ENCODE measurements around the gene WDR5.

GRCh38 chr9:134112561-134112960 lies 23.3 kb upstream of the WDR5 start:
- TF ChIP-seq TAF1 (IDR thresholded peaks at IDR 0.05; ENCODE audit: borderline replicate concordance, insufficient read depth, low read length) (no peak), SIN3A (IDR thresholded peaks at IDR 0.05; ENCODE audit: borderline replicate concordance, insufficient read depth, low read length) (no peak), POLR2AphosphoS5 (IDR thresholded peaks at IDR 0.05; ENCODE audit: low read depth, low read length) (no peak)

Data from PFSK-1 (cell line).